A549 (cell line): ENCODE measurements around the gene EIF3D. TPM values are rescaled to one million over a fixed set of nuclear protein-coding genes. Genes with fewer than 3 reads are reported as not detected.

Experiments used
- ATAC-seq, 2 experiments: fragments of 200-7000 bp in 1 of 2; fragments of >200 bp in 1 of 2; cut with Nextera tagmentation in 1 of 2; cut with Tn5 transposase in 1 of 2; 3 replicates each; pipeline versions ENCODE4 v1.8.0 to v1.9.1; 2018 to 2020; ENCODE audit warnings: mild to moderate bottlenecking in 1 of 2, moderate library complexity in 1 of 2
- CTCF ChIA-PET: fragments of 300-600 bp; sonication (Branson Sonifier 250); formaldehyde crosslinking; extraction: SDS; loops from one replicate; lab custom pipeline; 2021; ENCODE audit warnings: antibody characterized with exemption, inconsistent platforms; lab: Yijun Ruan, JAX
- POLR2A ChIA-PET: fragments of 350-600 bp; formaldehyde crosslinking; extraction: SDS; loops from one replicate; lab custom pipeline; 2021; ENCODE audit warnings: antibody characterized with exemption, inconsistent platforms; lab: Yijun Ruan, JAX
- DNase-seq, 2 experiments: peaks; one replicate each; pipeline versions ENCODE4 v3.0.0 to v3.0.0-alpha.2; 2011 to 2016; ENCODE audit warnings: low read depth in 1 of 2, low spot score in 1 of 2
- FAIRE-seq: peaks from 2 replicates; lab custom pipeline; 2011; peaks lifted over from hg19 to GRCh38; lab: Jason Lieb, UNC
- H3K27ac ChIP-seq, 2 experiments: fragments of >200 bp; sonication (Bioruptor Twin); formaldehyde crosslinking; 3 replicates each; pipeline ENCODE4 v1.5.1; 2016 to 2017
- H3K4me1 ChIP-seq: fragments of >200 bp; sonication (Bioruptor Twin); formaldehyde crosslinking; 3 replicates; pipeline ENCODE4 v1.6.1; 2016
- H3K4me2 ChIP-seq: fragments of >200 bp; sonication (Bioruptor Twin); formaldehyde crosslinking; 3 replicates; pipeline ENCODE4 v1.6.1; 2016
- H3K4me3 ChIP-seq: fragments of >200 bp; sonication (Bioruptor Twin); formaldehyde crosslinking; 3 replicates; pipeline ENCODE4 v1.5.1; 2016
- H3K9me3 ChIP-seq: fragments of >200 bp; sonication (Bioruptor Twin); formaldehyde crosslinking; 3 replicates; pipeline ENCODE4 v1.6.1; 2016
- EP300 ChIP-seq, 2 experiments: fragments of >200 bp; sonication (Bioruptor Twin); formaldehyde crosslinking; IDR thresholded peaks; 2 replicates in 1 of 2; 3 replicates in 1 of 2; pipeline ENCODE4 v1.6.1; 2016 to 2017
- ESRRA ChIP-seq: fragments of 150-350 bp; IDR thresholded peaks from 2 replicates; pipeline ENCODE4 v1.6.1; 2014; ENCODE audit warnings: mild to moderate bottlenecking, low read length, borderline replicate concordance
- FOSL2 ChIP-seq, 2 experiments: fragments of 450-650 bp in 1 of 2; fragments of >200 bp in 1 of 2; sonication (Bioruptor Twin) in 1 of 2; formaldehyde crosslinking; IDR thresholded peaks; 2 replicates each; pipeline versions ENCODE4 v1.5.0 to v1.6.1; 2016 to 2020; ENCODE audit warnings: mild to moderate bottlenecking in 1 of 2, moderate library complexity in 1 of 2
- GATA3 ChIP-seq: IDR thresholded peaks from 2 replicates; pipeline ENCODE4 v1.6.1; 2012; ENCODE audit warnings: borderline replicate concordance
- HEYL ChIP-seq: fragments of 250-450 bp; sonication (Bioruptor Pico); IDR thresholded peaks from 2 replicates; pipeline ENCODE4 v1.8.0; 2021; ENCODE audit warnings: mild to moderate bottlenecking, moderate library complexity
- HOXB13 ChIP-seq: fragments of 250-450 bp; sonication (Bioruptor Pico); IDR thresholded peaks from 2 replicates; pipeline ENCODE4 v1.5.0; 2020; ENCODE audit warnings: low read depth, mild to moderate bottlenecking, moderate library complexity
- HOXB5 ChIP-seq: fragments of 250-450 bp; sonication (Bioruptor Pico); IDR thresholded peaks from 2 replicates; pipeline ENCODE4 v1.5.0; 2020; ENCODE audit warnings: mild to moderate bottlenecking, moderate library complexity
- JUN ChIP-seq, 2 experiments: fragments of >200 bp; sonication (Bioruptor Twin); formaldehyde crosslinking; IDR thresholded peaks; 2 replicates in 1 of 2; 3 replicates in 1 of 2; pipeline ENCODE4 v1.6.1; 2016 to 2017
- MAZ ChIP-seq: fragments of 150-350 bp; IDR thresholded peaks from 2 replicates; pipeline ENCODE4 v1.6.1; 2014; ENCODE audit warnings: antibody characterized with exemption, low read depth, low read length, borderline replicate concordance
- POLR2A ChIP-seq: IDR thresholded peaks from 2 replicates; pipeline ENCODE4 v1.6.1; 2012; ENCODE audit warnings: mild to moderate bottlenecking, low read length
- POLR2AphosphoS2 ChIP-seq: conservative IDR thresholded peaks from 2 replicates; pipeline ENCODE4 v1.6.1; 2012; ENCODE audit warnings: low read length, improper control_type of control experiment, inconsistent platforms
- RAD21 ChIP-seq, 2 experiments: fragments of >200 bp in 1 of 2; sonication (Bioruptor Twin) in 1 of 2; formaldehyde crosslinking in 1 of 2; IDR thresholded peaks in 1 of 2; conservative IDR thresholded peaks in 1 of 2; 2 replicates in 1 of 2; 3 replicates in 1 of 2; pipeline ENCODE4 v1.6.1; 2012 to 2018; ENCODE audit warnings: inconsistent platforms in 1 of 2
- RARB ChIP-seq: fragments of 250-450 bp; sonication (Bioruptor Pico); IDR thresholded peaks from 2 replicates; pipeline ENCODE4 v1.8.0; 2021; ENCODE audit warnings: mild to moderate bottlenecking, moderate library complexity
- SMC3 ChIP-seq: fragments of >200 bp; sonication (Bioruptor Twin); formaldehyde crosslinking; IDR thresholded peaks from 3 replicates; pipeline ENCODE4 v1.6.1; 2018; ENCODE audit warnings: inconsistent platforms
- TP53 ChIP-seq: fragments of 250-450 bp; sonication (Bioruptor Pico); IDR thresholded peaks from 2 replicates; pipeline ENCODE4 v1.5.0; 2021; ENCODE audit warnings: mild to moderate bottlenecking, moderate library complexity
- ZFP36 ChIP-seq: fragments of 450-650 bp; IDR thresholded peaks from 2 replicates; pipeline ENCODE4 v1.6.1; 2014; ENCODE audit warnings: borderline replicate concordance; ENCODE audit not compliant: partially characterized antibody
- ZNF302 ChIP-seq: fragments of 250-450 bp; sonication (Bioruptor Pico); IDR thresholded peaks from 2 replicates; pipeline ENCODE4 v1.9.0; 2021; ENCODE audit warnings: inconsistent platforms, mild to moderate bottlenecking, moderate library complexity
- WGBS: methylation state at CpG from one replicate; pipeline ENCODE4 v1.1.6; 2017; ENCODE audit errors: missing lambda C conversion rate; 5-methylcytosine and 5-hydroxymethylcytosine counted together
- polyA plus RNA-seq, 4 experiments: library from polyadenylated mRNA; depleted of rRNA in 3 of 4; stranded (reverse); fragments of >200 nt; fragmentation: RNase III in 1 of 4; extraction: RNeasy Plus Mini Kit Qiagen cat#74134 plus additional on column Dnase treatment in 1 of 4; gene quantifications; 2 replicates in 3 of 4; 3 replicates in 1 of 4; pipeline ENCODE4 v1.2.3, GENCODE V29; 2011 to 2017
- TF ChIP-seq, protein P1 (sequence below): IDR thresholded peaks from 2 replicates; pipeline ENCODE4 v1.6.1; 2012
- TF ChIP-seq, protein P2 (sequence below): IDR thresholded peaks from 2 replicates; pipeline ENCODE4 v1.6.1; 2012
- TF ChIP-seq, protein P3 (sequence below): fragments of 150-350 bp; IDR thresholded peaks from 2 replicates; pipeline ENCODE4 v1.6.1; 2014; ENCODE audit warnings: low read depth, mild to moderate bottlenecking, low read length

The EIF3D gene
- polyA plus RNA-seq, 2 of the 4 experiments (the other 2 are of a cell fraction) = 171 to 304 TPM

DNA sequence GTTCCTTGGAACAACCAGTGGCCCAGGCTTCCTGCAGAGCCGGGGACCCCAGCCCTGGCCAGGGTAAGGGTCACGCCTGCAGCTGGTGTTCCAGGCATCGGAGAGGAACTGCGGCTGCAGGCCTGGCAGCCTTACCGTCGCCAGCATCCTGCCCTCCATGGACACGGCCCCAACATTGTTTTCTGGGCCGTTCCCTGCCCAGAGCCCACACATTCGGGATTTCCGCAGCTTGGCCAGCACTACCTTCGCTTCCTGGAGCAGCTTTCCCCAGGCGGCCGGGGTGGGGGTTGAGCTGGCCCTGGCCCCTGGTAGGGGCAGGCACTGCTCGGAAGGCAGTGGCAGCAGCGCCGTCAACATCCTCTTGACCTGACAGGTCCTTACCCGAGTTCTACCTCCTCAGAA lies 65.2 kb downstream of the EIF3D start (continued):
- TF ChIP-seq HEYL (CRISPR knock-in tag) (no peak), HOXB5 (CRISPR knock-in tag) (no peak), ESRRA (no peak), MAZ (no peak), RARB (CRISPR knock-in tag) (no peak), POLR2AphosphoS2 (no peak)
- TF ChIP-seq, protein P1, sequence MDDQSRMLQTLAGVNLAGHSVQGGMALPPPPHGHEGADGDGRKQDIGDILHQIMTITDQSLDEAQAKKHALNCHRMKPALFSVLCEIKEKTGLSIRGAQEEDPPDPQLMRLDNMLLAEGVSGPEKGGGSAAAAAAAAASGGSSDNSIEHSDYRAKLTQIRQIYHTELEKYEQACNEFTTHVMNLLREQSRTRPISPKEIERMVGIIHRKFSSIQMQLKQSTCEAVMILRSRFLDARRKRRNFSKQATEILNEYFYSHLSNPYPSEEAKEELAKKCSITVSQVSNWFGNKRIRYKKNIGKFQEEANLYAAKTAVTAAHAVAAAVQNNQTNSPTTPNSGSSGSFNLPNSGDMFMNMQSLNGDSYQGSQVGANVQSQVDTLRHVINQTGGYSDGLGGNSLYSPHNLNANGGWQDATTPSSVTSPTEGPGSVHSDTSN = no peak

DNA sequence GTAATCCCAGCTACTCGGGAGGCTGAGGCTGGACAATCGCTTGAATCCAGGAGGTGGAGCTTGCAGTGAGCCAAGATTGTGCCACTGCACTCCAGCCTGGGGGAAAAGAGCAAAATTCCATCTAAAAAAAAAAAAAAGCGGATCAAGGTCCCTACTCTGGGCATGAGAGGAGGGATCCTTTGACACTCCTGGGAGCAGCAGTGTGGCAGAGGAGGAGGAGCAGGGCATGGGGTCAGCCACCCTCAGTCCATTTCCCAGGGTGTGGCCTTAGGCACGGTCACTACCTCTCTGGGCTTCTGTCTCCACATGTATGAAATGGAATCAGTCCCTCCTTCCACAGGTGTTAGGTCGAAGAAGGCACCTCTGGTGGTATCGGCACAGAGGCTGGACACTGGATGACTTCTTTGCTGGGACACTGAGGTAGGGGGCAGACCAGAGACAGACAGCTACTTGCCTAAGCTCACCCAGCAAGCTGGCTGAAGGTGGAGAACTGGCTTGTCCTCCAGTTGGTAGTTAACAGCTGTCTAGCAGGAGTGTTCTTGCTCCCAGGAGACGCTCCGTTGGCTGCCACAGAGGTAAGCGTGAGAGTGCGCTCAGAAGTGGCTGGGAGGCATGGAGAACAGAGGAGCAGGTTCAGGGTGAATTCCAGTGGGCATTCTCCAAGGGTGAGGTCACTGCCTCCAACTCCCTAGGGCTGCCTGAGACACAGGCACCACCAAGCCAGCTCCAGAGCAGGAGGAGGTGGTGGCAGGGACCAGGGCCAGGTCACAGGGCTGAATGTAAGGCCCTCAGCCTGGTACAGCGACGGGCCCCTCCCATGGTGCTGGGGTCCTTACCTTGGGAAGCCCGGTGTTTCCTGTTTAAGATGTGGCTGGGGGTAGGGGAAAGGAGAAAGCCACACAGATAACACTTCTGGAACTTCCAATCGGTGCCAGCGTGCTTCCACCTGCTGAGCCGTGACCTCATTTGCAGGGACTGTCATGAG lies 67.0 kb downstream of the EIF3D start:
- ChIA-PET CTCF (interaction anchor here (0.6 to 11.3 kb wide), 7 partner anchors 9 to 911 kb away, joined by 3 to 113 read pairs (median 3); partner anchors contain the start of gene MYH9), POLR2A (interaction anchor here (0.8 to 1.4 kb wide), 3 partner anchors 20 to 74 kb away, joined by 3 to 6 read pairs (median 3); partner anchors contain the start of genes MYH9 and TXN2)
- Histone ChIP-seq H3K9me3 (no peaks in the 10 kb centered on the region), H3K27ac (peak overlapping the region; percentile 77 to 98), H3K4me3 (no peak overlapping the region)
- DNase-seq = peak; percentile 69 to 90
- no peak for TF ChIP-seq RARB (CRISPR knock-in tag)
- TF ChIP-seq, protein P2, sequence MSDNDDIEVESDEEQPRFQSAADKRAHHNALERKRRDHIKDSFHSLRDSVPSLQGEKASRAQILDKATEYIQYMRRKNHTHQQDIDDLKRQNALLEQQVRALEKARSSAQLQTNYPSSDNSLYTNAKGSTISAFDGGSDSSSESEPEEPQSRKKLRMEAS = peak; percentile 65
- 0 out of 2 replicates have a peak, but pooled peaks have one; percentile 58 for TF ChIP-seq TP53 (CRISPR knock-in tag)
- TF ChIP-seq ZFP36 = peak; percentile 83
- no peak for TF ChIP-seq ZNF302
- peak; percentile 43; the same call in 1 of the 2 replicates for TF ChIP-seq GATA3
- TF ChIP-seq HOXB13 = peak; percentile 55; the same call in 1 of the 2 replicates
- TF ChIP-seq HOXB5 (CRISPR knock-in tag) = no peak
- no peak for TF ChIP-seq POLR2AphosphoS2
- TF ChIP-seq FOSL2 (IDR thresholded peaks at IDR 0.05) = no peak
- TF ChIP-seq FOSL2 (CRISPR knock-in tag; IDR thresholded peaks at IDR 0.05) = peak; percentile 69
- TF ChIP-seq, protein P3, sequence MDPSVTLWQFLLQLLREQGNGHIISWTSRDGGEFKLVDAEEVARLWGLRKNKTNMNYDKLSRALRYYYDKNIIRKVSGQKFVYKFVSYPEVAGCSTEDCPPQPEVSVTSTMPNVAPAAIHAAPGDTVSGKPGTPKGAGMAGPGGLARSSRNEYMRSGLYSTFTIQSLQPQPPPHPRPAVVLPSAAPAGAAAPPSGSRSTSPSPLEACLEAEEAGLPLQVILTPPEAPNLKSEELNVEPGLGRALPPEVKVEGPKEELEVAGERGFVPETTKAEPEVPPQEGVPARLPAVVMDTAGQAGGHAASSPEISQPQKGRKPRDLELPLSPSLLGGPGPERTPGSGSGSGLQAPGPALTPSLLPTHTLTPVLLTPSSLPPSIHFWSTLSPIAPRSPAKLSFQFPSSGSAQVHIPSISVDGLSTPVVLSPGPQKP = no peak
- no peak for TF ChIP-seq POLR2A
- TF ChIP-seq SMC3 = 0 out of 3 replicates have a peak, but pooled peaks have one; percentile 10
- no peak for TF ChIP-seq RAD21 (conservative IDR thresholded peaks at IDR 0.05 in 1 of 2, IDR thresholded peaks at IDR 0.05 in 1 of 2)
- peak; percentile 20 to 68; a peak in 2 of 5 replicates for TF ChIP-seq EP300 (IDR thresholded peaks at IDR 0.05)
- peak in 1 of 2 experiments; percentile 51; a peak in 1 of 5 replicates for TF ChIP-seq JUN (IDR thresholded peaks at IDR 0.05)
- TF ChIP-seq, all 56 proteins: peak for 9
- WGBS = 38% methylated on average over 9 of the region's 16 CpGs
- peak overlapping the region; percentile 65 for H3K4me2 ChIP-seq
- ATAC-seq (peak; percentile 84 to 89), FAIRE-seq (peak; percentile 79)
- H3K4me1 ChIP-seq = peaks cover 68% of the 10 kb centered on the region

Other genes starting within 250 kb of the EIF3D start
- 92.1 and 162 TPM in 2 replicates for gene MYH9, start 141.2 kb downstream of the EIF3D start, polyA plus RNA-seq (2011; rRNA removed)
- gene MYH9, start 141.2 kb downstream of the EIF3D start, polyA plus RNA-seq (2017; fragmentation: RNase III; extraction: RNeasy Plus Mini Kit Qiagen cat#74134 plus additional on column Dnase treatment) = 158 to 215 TPM (median 167 TPM) in 3 replicates
- gene TXN2, start 47.5 kb downstream of the EIF3D start, polyA plus RNA-seq (2011; rRNA removed) = 84.5 and 89.6 TPM in 2 replicates
- gene TXN2, start 47.5 kb downstream of the EIF3D start, polyA plus RNA-seq (2017; fragmentation: RNase III; extraction: RNeasy Plus Mini Kit Qiagen cat#74134 plus additional on column Dnase treatment) = 82.2 to 90.5 TPM (median 83.6 TPM) in 3 replicates
- 5.7 and 7.2 TPM in 2 replicates for gene FOXRED2, start 22.1 kb downstream of the EIF3D start, polyA plus RNA-seq (2011; rRNA removed)
- 11.6 to 12.3 TPM (median 12.3 TPM) in 3 replicates for gene FOXRED2, start 22.1 kb downstream of the EIF3D start, polyA plus RNA-seq (2017; fragmentation: RNase III; extraction: RNeasy Plus Mini Kit Qiagen cat#74134 plus additional on column Dnase treatment)
- gene CACNG2, start 174.6 kb upstream of the EIF3D start, polyA plus RNA-seq (2011; rRNA removed) = not detected in 2 replicates
- not detected in 3 replicates for gene CACNG2, start 174.6 kb upstream of the EIF3D start, polyA plus RNA-seq (2017; fragmentation: RNase III; extraction: RNeasy Plus Mini Kit Qiagen cat#74134 plus additional on column Dnase treatment)
- 24.6 and 26.4 TPM in 2 replicates for gene IFT27, start 247.0 kb upstream of the EIF3D start, polyA plus RNA-seq (2011; rRNA removed)
- 17.5 to 17.6 TPM (median 17.5 TPM) in 3 replicates for gene IFT27, start 247.0 kb upstream of the EIF3D start, polyA plus RNA-seq (2017; fragmentation: RNase III; extraction: RNeasy Plus Mini Kit Qiagen cat#74134 plus additional on column Dnase treatment)